NCI-H2081 (cell line): ENCODE results near the gene NR3C2.
A peak's percentile ranks its signal among the peaks of the same experiment; 100 is the strongest.
"Not testable (repeated sequence)": the region's sequence is repeated elsewhere in the genome, so short reads cannot be mapped to it uniquely, and the experiment has no call there.

Experiments used
- DNase-seq, 2 experiments: peaks; one replicate each; lab custom pipeline; 2025; lab: John Stamatoyannopoulos, UW

NR3C2 gene

GRCh38 chr4:148164557-148164956 lies 277.7 kb downstream of the NR3C2 start:
- no peak for DNase-seq

- DNase-seq, result no peak
These were observed 279.2 kb downstream of the NR3C2 start for GRCh38 chr4:148162991-148163390.

GRCh38 chr4:148162519-148162918 lies 279.7 kb downstream of the NR3C2 start:
- no peak for DNase-seq

GRCh38 chr4:148161601-148162000 lies 280.6 kb downstream of the NR3C2 start:
- DNase-seq, result no peak

- DNase-seq, result peak; percentile 51 to 86
These were observed 282.4 kb downstream of the NR3C2 start for GRCh38 chr4:148159793-148160192.

- DNase-seq, result no peak
These were observed 287.4 kb downstream of the NR3C2 start for GRCh38 chr4:148154769-148155168.

- DNase-seq, result no peak
These were observed 289.2 kb downstream of the NR3C2 start for GRCh38 chr4:148152868-148153625.

GRCh38 chr4:148151806-148152205 lies 290.4 kb downstream of the NR3C2 start:
- peak in 1 of 2 experiments; percentile 18 for DNase-seq

GRCh38 chr4:148145475-148145874 lies 296.7 kb downstream of the NR3C2 start:
- DNase-seq, result no peak

GRCh38 chr4:148143174-148143573 lies 299.0 kb downstream of the NR3C2 start:
- no peak for DNase-seq

- DNase-seq, result no peak
These were observed 300.7 kb downstream of the NR3C2 start for GRCh38 chr4:148141501-148141900.

GRCh38 chr4:148126825-148127224 lies 315.4 kb downstream of the NR3C2 start:
- DNase-seq, result no peak

- DNase-seq, result no peak
These were observed 317.7 kb downstream of the NR3C2 start for GRCh38 chr4:148124512-148124911.

- DNase-seq, result not testable (repeated sequence)
These were observed 319.1 kb downstream of the NR3C2 start for GRCh38 chr4:148123161-148123560.

GRCh38 chr4:148120216-148120615 lies 322.0 kb downstream of the NR3C2 start:
- no peak for DNase-seq

- DNase-seq, result no peak
These were observed 323.6 kb downstream of the NR3C2 start for GRCh38 chr4:148118633-148119032.

- no peak for DNase-seq
These were observed 324.0 kb downstream of the NR3C2 start for GRCh38 chr4:148118179-148118578.

- peak; percentile 43 to 74 for DNase-seq
These were observed 325.2 kb downstream of the NR3C2 start for GRCh38 chr4:148116969-148117368.

- peak; percentile 24 to 56 for DNase-seq
These were observed 325.9 kb downstream of the NR3C2 start for GRCh38 chr4:148116264-148116663.

- no peak for DNase-seq
These were observed 327.8 kb downstream of the NR3C2 start for GRCh38 chr4:148114436-148114835.

- DNase-seq, result no peak
These were observed 329.8 kb downstream of the NR3C2 start for GRCh38 chr4:148112231-148112982.

- no peak for DNase-seq
These were observed 332.0 kb downstream of the NR3C2 start for GRCh38 chr4:148110169-148110568.

- no peak for DNase-seq
These were observed 333.0 kb downstream of the NR3C2 start for GRCh38 chr4:148109216-148109615.
